Testis (tissue), 3 donors: ENCODE results near the gene GCHFR. TPM values are rescaled to one million over a fixed set of nuclear protein-coding genes. Genes with fewer than 3 reads are reported as not detected.

Experiments
- DNase-seq: peaks from one replicate; pipeline ENCODE4 v3.0.0-alpha.2; 2019
- H3K27ac ChIP-seq, 2 donors: fragments of 200-600 bp; sonication (generic); one replicate each; pipeline ENCODE4 v1.5.1; 2019
- H3K27me3 ChIP-seq: fragments of 200-600 bp; sonication (generic); one replicate; pipeline ENCODE4 v1.5.1; 2019
- H3K36me3 ChIP-seq: fragments of 200-600 bp; sonication (generic); one replicate; pipeline ENCODE4 v1.5.1; 2017; ENCODE audit warnings: low read depth; ENCODE audit errors: missing control alignments
- H3K4me1 ChIP-seq: fragments of 200-600 bp; sonication (generic); one replicate; pipeline ENCODE4 v1.5.1; 2019
- H3K4me3 ChIP-seq, 2 donors: fragments of 200-600 bp; sonication (generic); one replicate each; pipeline ENCODE4 v1.5.1; 2017 to 2019
- H3K9me3 ChIP-seq: fragments of 200-600 bp; sonication (generic); one replicate; pipeline ENCODE4 v1.5.1; 2017
- POLR2A ChIP-seq: fragments of 450-650 bp; IDR thresholded peaks from one replicate; pipeline ENCODE4 v1.6.1; 2017; ENCODE audit warnings: antibody characterized with exemption, mild to moderate bottlenecking, moderate library complexity
- WGBS, 2 donors: methylation state at CpG; one replicate each; pipeline ENCODE4 v1.1.5; 2018; 5-methylcytosine and 5-hydroxymethylcytosine counted together
- intact Hi-C: fragments of 100-400 bp; cut with DNase I; formaldehyde crosslinking; loops from one replicate; pipeline ENCODE4 v1.15.1; 2023; ENCODE audit warnings: low total_unique reads
- polyA plus RNA-seq: library from polyadenylated mRNA; stranded (reverse); fragments of 350-450 nt; fragmentation: Illumina TruSeq; extraction: RNeasy Lipid Tissue Mini Kit (QIAGEN cat#74804); gene quantifications from one replicate; pipeline ENCODE4 v1.2.3, GENCODE V29; 2014; ENCODE audit warnings: low read depth, low replicate concordance; ENCODE audit not compliant: insufficient read depth
- total RNA-seq, 2 donors: library from RNA; depleted of rRNA; stranded (reverse); fragments of >200 nt; gene quantifications; one replicate each; pipeline ENCODE4 v1.2.3, GENCODE V29; 2016
- TF ChIP-seq, protein P1 (sequence below), 3 experiments: fragments of 450-650 bp in 2 of 3; fragments of 200-600 bp in 1 of 3; sonication (generic) in 1 of 3; IDR thresholded peaks; one replicate each; pipeline ENCODE4 v1.5.1; 2016 to 2019; ENCODE audit warnings: antibody characterized with exemption in 3 of 3, mild to moderate bottlenecking in 2 of 3, moderate library complexity in 1 of 3

Gene GCHFR
- total and polyA plus RNA-seq, 3 donors from 2014 or later = 7.4 to 15.0 (median 8.5) TPM

DNA sequence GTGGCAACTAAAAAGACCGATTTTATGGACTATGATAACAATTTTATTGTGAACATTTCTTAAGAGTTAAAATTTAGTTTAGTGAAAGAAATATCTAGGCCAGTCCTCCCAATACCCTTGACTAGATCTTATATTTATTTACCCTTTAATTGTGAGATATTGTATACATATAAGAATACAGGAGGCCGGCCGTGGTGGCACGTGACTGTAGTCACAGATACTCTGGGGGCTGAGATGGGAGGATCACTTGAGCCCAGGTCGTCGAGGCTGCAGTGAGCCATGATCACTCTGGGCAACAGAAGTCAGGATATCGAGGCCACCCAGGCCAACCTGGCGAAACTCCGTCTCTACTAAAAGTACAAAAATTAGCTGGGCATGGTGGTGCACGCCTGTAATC is 8.1 kb upstream of the GCHFR start:
- Histone ChIP-seq H3K4me3 (peak overlapping the region; percentile 78 to 84), H3K9me3 (no peaks in the 10 kb centered on the region), H3K27ac (peak overlapping the region; percentile 42 to 66), H3K27me3 (no peaks in the 10 kb centered on the region), H3K36me3 (no peaks in the 10 kb centered on the region), H3K4me1 (peaks cover 5% of the 10 kb centered on the region)
- TF ChIP-seq POLR2A = no peak
- TF ChIP-seq, protein P1, sequence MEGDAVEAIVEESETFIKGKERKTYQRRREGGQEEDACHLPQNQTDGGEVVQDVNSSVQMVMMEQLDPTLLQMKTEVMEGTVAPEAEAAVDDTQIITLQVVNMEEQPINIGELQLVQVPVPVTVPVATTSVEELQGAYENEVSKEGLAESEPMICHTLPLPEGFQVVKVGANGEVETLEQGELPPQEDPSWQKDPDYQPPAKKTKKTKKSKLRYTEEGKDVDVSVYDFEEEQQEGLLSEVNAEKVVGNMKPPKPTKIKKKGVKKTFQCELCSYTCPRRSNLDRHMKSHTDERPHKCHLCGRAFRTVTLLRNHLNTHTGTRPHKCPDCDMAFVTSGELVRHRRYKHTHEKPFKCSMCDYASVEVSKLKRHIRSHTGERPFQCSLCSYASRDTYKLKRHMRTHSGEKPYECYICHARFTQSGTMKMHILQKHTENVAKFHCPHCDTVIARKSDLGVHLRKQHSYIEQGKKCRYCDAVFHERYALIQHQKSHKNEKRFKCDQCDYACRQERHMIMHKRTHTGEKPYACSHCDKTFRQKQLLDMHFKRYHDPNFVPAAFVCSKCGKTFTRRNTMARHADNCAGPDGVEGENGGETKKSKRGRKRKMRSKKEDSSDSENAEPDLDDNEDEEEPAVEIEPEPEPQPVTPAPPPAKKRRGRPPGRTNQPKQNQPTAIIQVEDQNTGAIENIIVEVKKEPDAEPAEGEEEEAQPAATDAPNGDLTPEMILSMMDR (IDR thresholded peaks at IDR 0.05) = no peak
- WGBS, 2 donors = 49 to 54% methylated on average over 10 of the region's 10 CpGs
- intact Hi-C loops = no loop called here
- no peak for DNase-seq

DNA sequence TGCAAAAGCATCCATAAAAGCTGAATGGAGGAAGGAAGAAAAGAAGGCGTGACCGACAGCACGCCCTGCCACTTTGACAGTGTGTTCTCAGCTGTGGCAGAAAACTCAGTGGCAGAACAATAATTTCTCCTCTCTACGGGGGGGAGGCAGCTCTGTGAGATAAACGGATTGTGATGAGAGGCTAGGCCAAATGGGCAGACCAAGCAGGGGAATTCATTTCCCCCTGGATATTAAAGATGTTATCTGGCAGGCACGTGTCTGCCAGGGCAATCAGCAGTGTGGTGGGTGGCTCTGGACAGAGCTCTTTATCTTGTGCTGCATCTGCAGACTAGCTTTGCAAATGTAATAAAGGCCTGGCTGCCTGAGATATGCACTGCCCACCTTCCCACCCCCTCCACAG is 6.9 kb upstream of the GCHFR start:
- DNase-seq = no peak
- intact Hi-C loops = no loop called here
- Histone ChIP-seq H3K27ac (no peak overlapping the region), H3K4me3 (no peak overlapping the region), H3K27me3 (no peaks in the 10 kb centered on the region), H3K4me1 (peaks cover 5% of the 10 kb centered on the region), H3K36me3 (no peaks in the 10 kb centered on the region), H3K9me3 (no peaks in the 10 kb centered on the region)
- TF ChIP-seq POLR2A = no peak
- TF ChIP-seq, protein P1 (IDR thresholded peaks at IDR 0.05) = no peak
- 46 to 52% methylated on average over 6 of the region's 6 CpGs for WGBS, 2 donors

DNA sequence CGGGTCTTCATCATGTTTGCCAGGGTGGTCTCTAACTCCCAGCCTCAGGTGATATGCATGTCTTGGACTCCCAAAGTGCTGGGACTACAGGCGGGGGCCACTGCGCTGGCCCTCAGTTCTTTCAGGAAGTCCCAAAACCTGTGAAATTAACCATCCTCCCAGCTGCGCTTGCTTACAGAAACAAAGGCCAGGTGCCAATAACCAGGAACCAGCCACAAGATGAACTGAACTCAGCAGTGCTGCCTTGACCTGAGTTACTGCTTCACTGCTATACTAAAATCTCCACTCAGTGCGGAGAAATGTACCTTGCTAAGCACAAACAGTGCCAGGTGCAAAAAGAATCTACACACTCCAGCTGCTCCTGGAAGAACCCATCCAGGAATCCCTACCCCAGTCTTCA is 3.9 kb upstream of the GCHFR start:
- no peaks in the 10 kb centered on the region for H3K36me3 ChIP-seq
- peaks cover 5% of the 10 kb centered on the region for H3K4me1 ChIP-seq
- TF ChIP-seq, protein P1 (IDR thresholded peaks at IDR 0.05) = no peak
- no peak for TF ChIP-seq POLR2A
- no peaks in the 10 kb centered on the region for H3K27me3 ChIP-seq
- H3K4me3 ChIP-seq = no peak overlapping the region
- no peaks in the 10 kb centered on the region for H3K9me3 ChIP-seq
- H3K27ac ChIP-seq = no peak overlapping the region
- 85 to 94% methylated on average over 5 of the region's 5 CpGs for WGBS, 2 donors
- DNase-seq = no peak
- intact Hi-C loops = no loop called here

DNA sequence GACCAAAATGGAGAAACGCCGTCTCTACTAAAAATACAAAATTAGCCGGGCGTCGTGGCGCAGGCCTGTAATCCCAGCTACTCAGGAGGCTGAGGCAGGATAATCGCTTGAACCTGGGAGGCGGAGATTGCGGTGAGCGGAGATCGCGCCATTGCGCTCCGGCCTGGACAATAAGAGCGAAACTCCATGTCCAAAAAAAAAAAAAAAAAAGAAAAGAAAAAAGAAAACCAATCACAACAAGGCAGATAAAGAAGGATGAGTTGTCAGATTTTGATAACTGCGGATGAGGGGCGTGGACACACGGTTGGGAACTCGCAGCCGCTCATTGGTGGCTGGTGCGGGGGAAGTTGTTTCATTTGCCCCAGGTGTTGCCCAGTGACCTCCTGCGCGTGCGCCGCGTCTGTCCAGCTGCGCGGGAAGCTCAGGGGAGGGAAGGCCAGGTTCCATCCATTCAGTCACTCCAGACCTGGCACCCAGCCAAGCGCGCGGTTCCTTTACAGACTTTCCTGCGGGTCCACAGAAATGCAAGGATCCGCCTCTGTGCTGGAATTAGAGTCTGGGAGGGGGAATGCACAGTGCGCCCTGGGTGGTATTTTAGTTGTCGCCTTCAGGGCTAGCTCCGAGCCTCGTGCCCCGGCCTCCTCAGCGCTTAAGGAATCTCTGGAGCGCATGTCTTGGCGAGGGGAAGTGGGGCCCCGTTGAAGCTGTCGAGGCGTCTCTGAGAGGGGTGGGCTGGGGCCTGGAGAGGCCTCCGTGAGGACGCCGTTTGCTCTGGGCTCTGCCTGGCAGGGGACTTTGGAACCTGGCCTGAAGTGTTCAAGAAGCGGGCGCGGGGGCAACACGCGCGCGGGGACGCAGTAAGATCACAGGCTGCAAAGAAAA is 708 bp upstream of the GCHFR start:
- peak overlapping the region; percentile 64 to 83 for H3K27ac ChIP-seq
- intact Hi-C loops = no loop called here
- H3K4me1 ChIP-seq = peaks cover 19% of the 10 kb centered on the region
- no peaks in the 10 kb centered on the region for H3K27me3 ChIP-seq
- no peaks in the 10 kb centered on the region for H3K36me3 ChIP-seq
- H3K9me3 ChIP-seq = no peaks in the 10 kb centered on the region
- WGBS, 2 donors = 27 to 29% methylated on average over 40 to 55 of the region's 55 CpGs
- peak; percentile 72 for DNase-seq
- peak overlapping the region; percentile 50 to 61 for H3K4me3 ChIP-seq
- TF ChIP-seq POLR2A = no peak
- TF ChIP-seq, protein P1 (IDR thresholded peaks at IDR 0.05) = no peak
